GM12801 (cell line): ENCODE data around the gene PCSK4.

Experiments used
- TF ChIP-seq, protein P1 (sequence below): IDR thresholded peaks from one replicate; pipeline ENCODE4 v1.5.1; 2011; ENCODE audit warnings: control low read depth; ENCODE audit not compliant: insufficient read length; ENCODE audit errors: extremely low read depth

Gene PCSK4

DNA sequence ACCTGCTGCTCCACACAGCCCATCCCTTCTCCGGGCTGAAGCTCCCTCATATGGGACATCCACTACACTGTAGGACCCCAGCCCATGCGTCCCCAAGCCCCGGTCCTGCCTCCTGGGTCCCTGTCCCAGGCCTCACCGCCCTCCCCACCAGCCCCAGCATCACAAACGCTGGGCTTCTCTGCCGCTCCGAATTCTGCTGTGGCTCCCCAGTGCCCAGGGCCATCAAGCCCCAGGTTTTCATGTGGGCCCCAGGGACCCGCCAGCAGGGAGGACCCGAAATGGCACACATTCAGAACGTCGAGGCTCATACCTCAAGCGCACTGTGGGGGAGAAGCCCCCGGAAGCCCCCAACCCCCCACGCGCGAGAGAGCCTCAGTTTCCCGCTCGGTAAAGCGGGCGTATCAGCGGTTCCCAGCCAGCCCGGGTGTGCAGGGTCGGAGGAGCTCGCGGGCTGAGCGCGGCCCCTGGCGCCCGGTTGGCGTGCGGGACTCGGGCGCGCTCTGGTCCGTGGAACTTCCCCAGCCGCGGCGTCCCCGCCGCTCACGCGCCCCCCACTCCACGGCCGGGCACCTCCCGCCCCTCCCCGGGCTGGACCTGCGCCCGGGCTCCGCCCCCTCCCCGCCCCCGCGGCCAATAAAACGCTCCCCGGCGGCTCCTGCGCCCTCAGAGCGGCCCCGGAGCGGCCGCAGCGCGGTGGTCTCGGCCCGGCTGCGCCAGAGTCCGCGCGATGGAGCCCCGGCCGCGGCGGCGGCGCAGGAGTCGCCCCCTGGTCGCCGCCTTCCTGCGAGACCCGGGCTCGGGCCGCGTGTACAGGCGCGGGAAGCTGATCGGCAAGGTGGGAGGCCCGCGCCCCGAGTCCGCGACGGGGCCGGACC, 33.5 kb upstream of the PCSK4 start, which contains the start of gene PLK5:
TSS of gene PLK5 (plus strand) at position 666 of the 875 bp plus-strand sequence. CDS start 2,920 bp downstream, outside the sequence.
- TF ChIP-seq, protein P1, sequence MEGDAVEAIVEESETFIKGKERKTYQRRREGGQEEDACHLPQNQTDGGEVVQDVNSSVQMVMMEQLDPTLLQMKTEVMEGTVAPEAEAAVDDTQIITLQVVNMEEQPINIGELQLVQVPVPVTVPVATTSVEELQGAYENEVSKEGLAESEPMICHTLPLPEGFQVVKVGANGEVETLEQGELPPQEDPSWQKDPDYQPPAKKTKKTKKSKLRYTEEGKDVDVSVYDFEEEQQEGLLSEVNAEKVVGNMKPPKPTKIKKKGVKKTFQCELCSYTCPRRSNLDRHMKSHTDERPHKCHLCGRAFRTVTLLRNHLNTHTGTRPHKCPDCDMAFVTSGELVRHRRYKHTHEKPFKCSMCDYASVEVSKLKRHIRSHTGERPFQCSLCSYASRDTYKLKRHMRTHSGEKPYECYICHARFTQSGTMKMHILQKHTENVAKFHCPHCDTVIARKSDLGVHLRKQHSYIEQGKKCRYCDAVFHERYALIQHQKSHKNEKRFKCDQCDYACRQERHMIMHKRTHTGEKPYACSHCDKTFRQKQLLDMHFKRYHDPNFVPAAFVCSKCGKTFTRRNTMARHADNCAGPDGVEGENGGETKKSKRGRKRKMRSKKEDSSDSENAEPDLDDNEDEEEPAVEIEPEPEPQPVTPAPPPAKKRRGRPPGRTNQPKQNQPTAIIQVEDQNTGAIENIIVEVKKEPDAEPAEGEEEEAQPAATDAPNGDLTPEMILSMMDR, result no peak

DNA sequence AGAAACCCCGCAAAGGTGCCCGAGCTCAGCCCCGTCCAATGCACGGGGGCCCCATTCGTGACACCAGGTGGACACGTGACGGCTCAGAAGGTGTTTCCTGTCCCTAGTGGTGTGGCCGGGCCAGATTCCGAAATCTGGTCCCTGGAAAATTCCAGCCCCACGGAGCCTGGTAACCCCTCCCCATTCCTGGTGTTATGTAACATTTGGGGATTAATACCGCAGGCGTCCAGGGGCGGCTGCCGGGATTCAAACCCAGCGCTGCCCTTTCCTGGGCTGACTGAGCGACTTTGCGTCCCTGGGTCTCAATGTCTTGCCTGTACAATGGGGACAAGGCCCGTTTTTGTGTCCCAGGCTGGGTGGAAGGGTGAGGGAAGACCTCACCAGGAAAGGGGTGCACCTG, 32.7 kb upstream of the PCSK4 start:
- TF ChIP-seq, protein P1, result no peak

DNA sequence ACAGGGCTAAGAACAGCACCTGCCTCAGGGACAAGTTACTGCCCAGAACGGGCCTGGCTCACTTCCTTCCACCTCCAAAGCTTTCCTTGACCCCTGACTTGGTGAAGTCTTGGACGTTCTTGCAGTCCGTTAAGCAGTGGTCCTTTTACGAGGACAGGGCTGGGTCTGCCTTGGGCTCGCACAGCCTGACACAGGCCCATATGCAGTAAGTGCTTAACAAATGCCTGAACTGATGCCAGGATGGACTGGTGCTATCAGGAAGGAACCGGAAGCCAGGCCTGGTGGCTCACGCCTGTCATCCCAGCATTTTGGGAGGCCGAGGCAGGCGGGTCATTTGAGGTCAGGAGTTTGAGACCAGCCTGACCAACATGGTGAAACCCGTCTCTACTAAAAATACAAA, 31.9 kb upstream of the PCSK4 start:
- TF ChIP-seq, protein P1, result no peak

DNA sequence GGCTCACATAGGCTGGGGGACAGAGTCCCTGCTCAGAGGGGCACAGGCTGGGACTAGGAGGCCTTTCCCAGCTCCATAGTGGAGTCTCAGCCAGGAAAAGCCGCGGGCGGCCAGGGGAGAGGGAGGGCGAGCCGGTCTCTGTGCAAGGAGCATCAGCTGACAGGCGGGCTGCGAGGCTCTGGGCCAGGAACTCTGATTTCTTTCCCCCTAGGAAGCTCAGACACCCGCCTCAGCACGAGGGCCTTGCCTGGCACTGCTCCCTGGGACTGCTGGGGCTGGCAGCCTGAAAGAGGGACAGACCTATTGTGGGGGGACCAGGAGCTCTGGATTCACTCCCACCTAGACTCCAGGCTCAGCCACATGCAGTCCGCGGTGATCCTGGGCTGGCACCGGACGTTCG, 31.5 kb upstream of the PCSK4 start:
- TF ChIP-seq, protein P1, result no peak

DNA sequence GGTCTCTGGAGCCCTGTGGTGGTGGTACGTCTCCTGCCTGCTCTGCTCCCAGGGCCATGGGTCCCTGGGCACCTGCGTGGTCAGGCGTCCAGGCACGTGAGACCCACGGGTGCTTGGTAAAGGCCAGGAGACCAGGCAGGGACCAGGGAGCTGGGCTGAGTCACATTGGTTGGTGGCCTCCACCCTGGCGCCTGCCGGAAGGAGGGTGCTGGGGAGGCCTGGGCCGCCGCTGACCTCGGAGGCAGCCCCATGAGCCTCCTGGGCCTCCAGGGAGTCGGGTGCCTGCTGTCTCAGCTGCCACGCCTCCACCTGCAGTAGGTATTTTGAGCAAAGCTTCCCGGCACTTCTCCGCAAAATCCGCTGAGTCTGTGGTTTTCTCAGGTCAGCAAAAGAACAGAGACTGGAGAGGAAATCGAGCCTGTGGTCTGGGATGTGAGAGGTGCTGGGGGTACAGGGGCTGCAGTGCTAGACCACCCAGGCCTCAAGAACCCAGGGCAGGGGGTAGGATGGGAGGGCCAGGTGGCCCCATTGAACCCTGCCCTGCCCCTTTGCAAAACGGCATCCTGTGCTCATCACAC, 30.1 kb upstream of the PCSK4 start:
- TF ChIP-seq, protein P1, result no peak

DNA sequence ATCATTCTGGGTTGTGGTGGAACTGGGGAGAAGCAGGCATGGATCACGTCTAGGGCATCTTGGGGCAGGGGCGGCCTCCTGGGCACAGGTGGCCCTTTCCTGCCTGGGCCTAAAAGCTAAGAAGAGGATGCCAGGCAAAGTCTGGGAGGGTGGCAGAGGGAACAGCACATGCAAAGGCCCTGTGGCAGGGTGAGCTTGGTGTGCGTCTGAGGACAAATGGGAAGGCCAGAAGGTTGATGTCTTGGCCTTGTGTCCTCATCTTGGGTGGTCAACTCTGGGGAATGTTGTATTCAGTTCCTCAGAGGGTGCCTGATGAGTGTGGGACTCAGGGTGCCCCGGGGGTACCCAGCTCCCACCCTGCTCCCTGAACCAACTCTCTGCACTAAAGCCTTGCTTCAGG, 28.3 kb upstream of the PCSK4 start:
- TF ChIP-seq, protein P1, result no peak

DNA sequence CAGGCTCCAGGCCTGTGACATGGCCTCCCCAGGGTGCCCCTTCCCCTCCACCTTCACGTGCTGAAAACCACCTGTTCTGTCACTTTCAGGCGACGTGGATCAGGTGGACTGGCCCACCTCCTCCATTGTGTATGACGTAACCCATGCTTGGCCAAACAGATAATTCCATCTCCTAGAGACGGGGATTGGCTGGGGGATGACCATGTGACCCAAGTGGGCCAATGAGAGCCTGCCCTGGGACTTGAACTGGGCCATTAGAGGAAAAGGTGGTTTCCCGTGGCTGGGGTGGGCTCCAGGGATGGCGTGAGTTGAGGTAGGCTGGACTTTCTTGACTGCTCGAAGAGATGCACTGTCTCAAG, 26.2 kb upstream of the PCSK4 start:
- TF ChIP-seq, protein P1, result no peak
